PFSK-1 (cell line): Measurements from ENCODE around the gene TSPAN18.

Experiments
- FOXP2 ChIP-seq: optimal IDR thresholded peaks from 2 replicates; pipeline ENCODE3; 2011; ENCODE audit warnings: borderline replicate concordance, control low read depth, inconsistent platforms; ENCODE audit not compliant: insufficient read depth; ENCODE audit errors: extremely low read length, extremely low read depth
- POLR2AphosphoS5 ChIP-seq: IDR thresholded peaks from 2 replicates; pipeline ENCODE4 v1.6.1; 2012; ENCODE audit warnings: low read depth, mild to moderate bottlenecking, control low read depth, low read length, moderate library complexity
- SIN3A ChIP-seq: IDR thresholded peaks from 2 replicates; pipeline ENCODE4 v1.6.1; 2012; ENCODE audit warnings: mild to moderate bottlenecking, low read length, moderate library complexity, borderline replicate concordance; ENCODE audit not compliant: insufficient read depth
- TAF1 ChIP-seq: IDR thresholded peaks from 2 replicates; pipeline ENCODE4 v1.6.1; 2012; ENCODE audit warnings: low read length, control low read depth, borderline replicate concordance; ENCODE audit not compliant: insufficient read depth
- TF ChIP-seq, protein P1 (sequence below), 2 experiments: IDR thresholded peaks; 2 replicates each; pipeline versions ENCODE4 v1.6.1 to v1.8.0; 2011 to 2012; ENCODE audit warnings: low read depth in 2 of 2, low read length in 2 of 2, control low read depth in 1 of 2, inconsistent platforms in 1 of 2, mild to moderate bottlenecking in 1 of 2, moderate library complexity in 1 of 2; ENCODE audit not compliant: insufficient read depth in 1 of 2

TSPAN18 gene

DNA sequence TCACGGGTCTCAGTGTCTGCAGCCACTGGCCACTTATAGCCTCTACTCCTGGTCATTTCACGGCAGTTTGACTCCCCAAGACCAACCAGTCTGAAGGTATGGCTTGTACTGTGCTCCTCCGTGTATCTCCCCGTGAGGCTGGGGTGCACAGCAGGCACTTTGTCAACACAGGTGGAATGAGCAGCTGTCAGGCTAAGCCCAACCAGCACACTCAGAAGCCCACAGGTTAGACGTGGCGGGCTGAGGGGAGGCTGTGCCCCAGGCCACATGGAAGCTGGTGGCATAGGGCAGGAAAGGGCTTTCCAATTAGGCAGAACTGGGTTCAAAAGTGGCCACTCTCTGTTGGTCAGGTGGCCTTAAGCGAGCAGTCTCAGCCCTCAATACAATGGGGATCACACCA is 216.9 kb downstream of the TSPAN18 start:
- TF ChIP-seq POLR2AphosphoS5 (no peak), SIN3A (no peak), TAF1 (no peak), FOXP2 (no peak)
- TF ChIP-seq, protein P1, sequence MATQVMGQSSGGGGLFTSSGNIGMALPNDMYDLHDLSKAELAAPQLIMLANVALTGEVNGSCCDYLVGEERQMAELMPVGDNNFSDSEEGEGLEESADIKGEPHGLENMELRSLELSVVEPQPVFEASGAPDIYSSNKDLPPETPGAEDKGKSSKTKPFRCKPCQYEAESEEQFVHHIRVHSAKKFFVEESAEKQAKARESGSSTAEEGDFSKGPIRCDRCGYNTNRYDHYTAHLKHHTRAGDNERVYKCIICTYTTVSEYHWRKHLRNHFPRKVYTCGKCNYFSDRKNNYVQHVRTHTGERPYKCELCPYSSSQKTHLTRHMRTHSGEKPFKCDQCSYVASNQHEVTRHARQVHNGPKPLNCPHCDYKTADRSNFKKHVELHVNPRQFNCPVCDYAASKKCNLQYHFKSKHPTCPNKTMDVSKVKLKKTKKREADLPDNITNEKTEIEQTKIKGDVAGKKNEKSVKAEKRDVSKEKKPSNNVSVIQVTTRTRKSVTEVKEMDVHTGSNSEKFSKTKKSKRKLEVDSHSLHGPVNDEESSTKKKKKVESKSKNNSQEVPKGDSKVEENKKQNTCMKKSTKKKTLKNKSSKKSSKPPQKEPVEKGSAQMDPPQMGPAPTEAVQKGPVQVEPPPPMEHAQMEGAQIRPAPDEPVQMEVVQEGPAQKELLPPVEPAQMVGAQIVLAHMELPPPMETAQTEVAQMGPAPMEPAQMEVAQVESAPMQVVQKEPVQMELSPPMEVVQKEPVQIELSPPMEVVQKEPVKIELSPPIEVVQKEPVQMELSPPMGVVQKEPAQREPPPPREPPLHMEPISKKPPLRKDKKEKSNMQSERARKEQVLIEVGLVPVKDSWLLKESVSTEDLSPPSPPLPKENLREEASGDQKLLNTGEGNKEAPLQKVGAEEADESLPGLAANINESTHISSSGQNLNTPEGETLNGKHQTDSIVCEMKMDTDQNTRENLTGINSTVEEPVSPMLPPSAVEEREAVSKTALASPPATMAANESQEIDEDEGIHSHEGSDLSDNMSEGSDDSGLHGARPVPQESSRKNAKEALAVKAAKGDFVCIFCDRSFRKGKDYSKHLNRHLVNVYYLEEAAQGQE (IDR thresholded peaks at IDR 0.05; ENCODE audit: insufficient read depth in 1 of 2, low read depth in 2 of 2, low read length in 2 of 2), result no peak

DNA sequence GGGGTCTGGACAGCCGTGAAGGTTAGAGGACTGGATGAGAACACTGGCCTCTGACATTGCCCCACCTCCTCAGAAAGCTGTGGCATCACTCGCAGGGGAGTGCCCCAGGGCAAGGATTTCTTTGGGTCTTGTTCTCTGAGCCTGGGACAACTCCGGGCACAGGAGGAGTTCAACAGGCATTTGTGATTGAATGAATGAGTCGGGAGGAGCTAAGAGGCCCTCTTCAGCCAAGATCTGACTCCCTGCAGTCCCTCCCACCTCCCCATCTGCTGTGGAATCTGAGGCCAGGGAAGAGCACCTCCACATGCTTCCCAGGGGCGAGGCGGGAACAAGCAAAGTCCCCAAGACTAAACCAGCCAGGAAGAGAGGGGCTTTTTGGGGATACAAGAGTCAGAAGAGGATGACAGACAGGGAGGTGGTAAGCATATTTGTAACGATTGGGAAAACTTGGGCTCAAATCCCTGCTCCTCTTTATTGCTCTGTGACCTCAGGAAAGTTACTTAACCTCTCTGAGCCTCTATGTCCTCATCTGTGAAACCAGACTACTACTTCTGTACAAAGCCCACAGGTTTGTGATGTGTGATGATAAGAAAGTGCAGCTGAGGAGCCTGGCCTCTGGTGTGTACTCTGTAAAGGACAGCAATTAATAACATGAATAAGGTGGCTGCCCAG is 217.6 kb downstream of the TSPAN18 start:
- TF ChIP-seq, protein P1 (IDR thresholded peaks at IDR 0.05; ENCODE audit: insufficient read depth in 1 of 2, low read depth in 2 of 2, low read length in 2 of 2), result no peak
- TF ChIP-seq FOXP2, result no peak
- TF ChIP-seq TAF1, result no peak
- TF ChIP-seq POLR2AphosphoS5, result no peak
- no peak for TF ChIP-seq SIN3A

DNA sequence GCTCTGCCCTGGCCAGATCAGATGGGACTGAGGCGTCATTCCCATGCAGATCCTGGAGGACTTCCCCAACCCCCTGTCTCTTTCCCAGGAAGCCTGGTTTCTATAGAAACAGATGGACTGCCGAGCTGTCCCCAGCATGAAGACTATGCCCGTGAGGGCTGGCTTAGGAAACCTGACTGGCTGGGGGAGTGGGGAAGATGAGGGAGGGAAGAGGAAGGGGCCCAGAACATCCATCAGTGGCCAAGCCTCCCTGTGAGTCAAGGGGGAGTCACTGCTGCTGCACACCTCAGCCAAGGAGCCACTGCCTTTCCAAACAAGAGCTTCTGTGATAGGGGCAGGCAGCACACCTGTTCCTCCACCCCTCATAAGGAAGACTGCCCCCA is 218.1 kb downstream of the TSPAN18 start:
- no peak for TF ChIP-seq TAF1
- TF ChIP-seq FOXP2, result no peak
- TF ChIP-seq POLR2AphosphoS5, result no peak
- TF ChIP-seq, protein P1 (IDR thresholded peaks at IDR 0.05; ENCODE audit: insufficient read depth in 1 of 2, low read depth in 2 of 2, low read length in 2 of 2), result no peak
- no peak for TF ChIP-seq SIN3A

DNA sequence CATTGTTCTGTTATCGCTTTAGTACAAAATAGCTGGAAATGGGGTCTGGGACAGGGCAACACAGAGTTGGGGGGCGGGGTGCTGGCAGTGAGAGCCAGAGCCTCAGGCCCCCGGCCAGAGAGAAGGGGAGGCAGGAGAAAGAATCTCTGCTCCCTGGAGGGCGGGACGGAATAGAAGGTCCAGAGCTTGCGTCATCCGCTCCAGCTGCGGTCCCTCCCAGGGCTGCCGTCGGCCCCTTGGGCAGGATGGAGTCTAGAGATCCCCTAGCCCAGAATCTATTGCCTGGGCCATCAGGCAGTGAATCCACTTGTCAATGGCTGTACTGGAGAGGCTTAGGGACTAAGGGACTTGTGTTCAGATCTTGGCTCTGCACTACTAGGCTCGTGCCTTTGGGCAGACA is 218.9 kb downstream of the TSPAN18 start:
- no peak for TF ChIP-seq POLR2AphosphoS5
- TF ChIP-seq SIN3A, result no peak
- TF ChIP-seq TAF1, result no peak
- TF ChIP-seq, protein P1 (IDR thresholded peaks at IDR 0.05; ENCODE audit: insufficient read depth in 1 of 2, low read depth in 2 of 2, low read length in 2 of 2), result no peak
- TF ChIP-seq FOXP2, result no peak
